SJCRH30 (cell line): ENCODE results near the gene CYP4F2. TPM values are rescaled to one million over a fixed set of nuclear protein-coding genes. Genes with fewer than 3 reads are reported as not detected.
"Not testable (repeated sequence)": the region's sequence is repeated elsewhere in the genome, so short reads cannot be mapped to it uniquely, and the experiment has no call there.

ENCODE experiments used
- DNase-seq, 2 experiments: peaks; one replicate each; pipeline ENCODE4 v3.0.0-alpha.2; 2015 to 2020
- H3K27ac ChIP-seq: fragments of 250-450 bp; sonication (Bioruptor Pico); 2 replicates; pipeline ENCODE4 v1.5.1; 2020; ENCODE audit warnings: mild to moderate bottlenecking, moderate library complexity
- H3K27me3 ChIP-seq: fragments of 250-450 bp; sonication (Bioruptor Pico); 2 replicates; pipeline ENCODE4 v1.5.1; 2020; ENCODE audit warnings: mild to moderate bottlenecking, moderate library complexity
- H3K36me3 ChIP-seq: fragments of 250-450 bp; sonication (Bioruptor Pico); 2 replicates; pipeline ENCODE4 v1.5.1; 2020; ENCODE audit warnings: mild to moderate bottlenecking, moderate library complexity
- H3K4me1 ChIP-seq: fragments of 250-450 bp; sonication (Bioruptor Pico); 2 replicates; pipeline ENCODE4 v1.5.1; 2020; ENCODE audit warnings: mild to moderate bottlenecking, moderate library complexity
- H3K4me3 ChIP-seq: fragments of 250-450 bp; sonication (Bioruptor Pico); 2 replicates; pipeline ENCODE4 v1.5.1; 2020; ENCODE audit warnings: mild to moderate bottlenecking, moderate library complexity
- H3K9me3 ChIP-seq: fragments of 250-450 bp; sonication (Bioruptor Pico); replicated peaks from 2 replicates; pipeline ENCODE4 v1.5.1; 2020; ENCODE audit warnings: mild to moderate bottlenecking, moderate library complexity
- total RNA-seq: library from RNA; depleted of rRNA; stranded (reverse); fragments of >200 nt; shearing (Covaris generic); gene quantifications from 2 replicates; pipeline ENCODE4 v1.2.3, GENCODE V29; 2014

Gene CYP4F2
- total RNA-seq, 1 experiment from 2014 or later, result not detected

GRCh38 chr19:15885919-15886318, 12.0 kb downstream of the CYP4F2 start:
- Histone ChIP-seq H3K9me3 (no peaks in the 10 kb centered on the region; the same call in 1 of the 2 replicates), H3K27ac (no peak overlapping the region), H3K36me3 (no peaks in the 10 kb centered on the region), H3K4me3 (no peak overlapping the region), H3K4me1 (no peaks in the 10 kb centered on the region), H3K27me3 (no peaks in the 10 kb centered on the region)
- no peak for DNase-seq

GRCh38 chr19:15885167-15885566, 12.7 kb downstream of the CYP4F2 start:
- no peaks in the 10 kb centered on the region for H3K27me3 ChIP-seq
- no peak for DNase-seq
- H3K36me3 ChIP-seq, result no peaks in the 10 kb centered on the region
- H3K4me3 ChIP-seq, result no peak overlapping the region
- H3K4me1 ChIP-seq, result no peaks in the 10 kb centered on the region
- H3K9me3 ChIP-seq, result no peaks in the 10 kb centered on the region; the same call in 1 of the 2 replicates
- H3K27ac ChIP-seq, result no peak overlapping the region

- H3K36me3 ChIP-seq, DNase-seq, H3K27me3 ChIP-seq, H3K9me3 ChIP-seq, H3K27ac ChIP-seq, H3K4me1 ChIP-seq, H3K4me3 ChIP-seq: not testable (repeated sequence)
Observed at GRCh38 chr19:15883329-15883728, 14.5 kb downstream of the CYP4F2 start.

GRCh38 chr19:15874821-15875474, 22.9 kb downstream of the CYP4F2 start:
- Histone ChIP-seq H3K27ac (no peak overlapping the region), H3K4me3 (no peak overlapping the region), H3K4me1 (no peaks in the 10 kb centered on the region), H3K36me3 (no peaks in the 10 kb centered on the region), H3K9me3 (no peaks in the 10 kb centered on the region), H3K27me3 (peaks cover 10% of the 10 kb centered on the region; the same call in 1 of the 2 replicates)
- DNase-seq, result no peak

- H3K4me1 ChIP-seq, DNase-seq, H3K36me3 ChIP-seq, H3K27ac ChIP-seq, H3K4me3 ChIP-seq, H3K9me3 ChIP-seq: not testable (repeated sequence)
- peaks cover 10% of the 10 kb centered on the region; the same call in 1 of the 2 replicates for H3K27me3 ChIP-seq
Observed at GRCh38 chr19:15873771-15874170, 24.1 kb downstream of the CYP4F2 start.

GRCh38 chr19:15871570-15871969, 26.3 kb downstream of the CYP4F2 start:
- DNase-seq, result no peak
- no peak overlapping the region for H3K4me3 ChIP-seq

GRCh38 chr19:15869873-15870272, 28.0 kb downstream of the CYP4F2 start:
- H3K4me1 ChIP-seq, result no peaks in the 10 kb centered on the region
- no peak for DNase-seq
- H3K36me3 ChIP-seq, result no peaks in the 10 kb centered on the region
- H3K27me3 ChIP-seq, result 0 out of 2 replicates have a peak, but pooled peaks cover 1% of the 10 kb centered on the region
- H3K27ac ChIP-seq, result no peak overlapping the region
- H3K9me3 ChIP-seq, result no peaks in the 10 kb centered on the region
- no peak overlapping the region for H3K4me3 ChIP-seq

More at GRCh38 chr19:15871570-15871969, 26.3 kb downstream of the CYP4F2 start:
- H3K27me3 ChIP-seq, result peaks cover 10% of the 10 kb centered on the region; the same call in 1 of the 2 replicates
- H3K9me3 ChIP-seq, result no peaks in the 10 kb centered on the region
- no peaks in the 10 kb centered on the region for H3K4me1 ChIP-seq
- no peaks in the 10 kb centered on the region for H3K36me3 ChIP-seq
- no peak overlapping the region for H3K27ac ChIP-seq

GRCh38 chr19:15869109-15869555, 28.7 kb downstream of the CYP4F2 start:
- Histone ChIP-seq H3K36me3 (no peaks in the 10 kb centered on the region), H3K9me3 (no peaks in the 10 kb centered on the region), H3K27me3 (no peaks in the 10 kb centered on the region), H3K27ac (no peak overlapping the region), H3K4me3 (no peak overlapping the region), H3K4me1 (no peaks in the 10 kb centered on the region)
- peak; percentile 29 to 69 for DNase-seq

GRCh38 chr19:15866636-15867035, 31.2 kb downstream of the CYP4F2 start:
- Histone ChIP-seq H3K4me3 (no peak overlapping the region), H3K36me3 (no peaks in the 10 kb centered on the region), H3K27me3 (no peaks in the 10 kb centered on the region; the same call in 1 of the 2 replicates), H3K27ac (no peak overlapping the region), H3K4me1 (no peaks in the 10 kb centered on the region), H3K9me3 (no peaks in the 10 kb centered on the region)
- no peak for DNase-seq

- no peak for DNase-seq
- Histone ChIP-seq H3K27me3 (no peaks in the 10 kb centered on the region; the same call in 1 of the 2 replicates), H3K27ac (no peak overlapping the region), H3K4me1 (no peaks in the 10 kb centered on the region), H3K9me3 (no peaks in the 10 kb centered on the region), H3K36me3 (no peaks in the 10 kb centered on the region), H3K4me3 (no peak overlapping the region)
Observed at GRCh38 chr19:15864824-15865223, 33.0 kb downstream of the CYP4F2 start.

- Histone ChIP-seq H3K36me3 (no peaks in the 10 kb centered on the region), H3K4me3 (no peak overlapping the region), H3K27ac (no peak overlapping the region), H3K9me3 (no peaks in the 10 kb centered on the region), H3K27me3 (no peaks in the 10 kb centered on the region; the same call in 1 of the 2 replicates), H3K4me1 (no peaks in the 10 kb centered on the region)
- no peak for DNase-seq
Observed at GRCh38 chr19:15863272-15863671, 34.6 kb downstream of the CYP4F2 start.

- Histone ChIP-seq H3K9me3 (no peaks in the 10 kb centered on the region), H3K4me3 (no peak overlapping the region)
- DNase-seq, result no peak
Observed at GRCh38 chr19:15862444-15862843, 35.4 kb downstream of the CYP4F2 start.

GRCh38 chr19:15860522-15860921, 37.4 kb downstream of the CYP4F2 start:
- no peaks in the 10 kb centered on the region for H3K4me1 ChIP-seq
- no peaks in the 10 kb centered on the region for H3K36me3 ChIP-seq
- no peak overlapping the region for H3K4me3 ChIP-seq
- H3K27me3 ChIP-seq, result no peaks in the 10 kb centered on the region; the same call in 1 of the 2 replicates
- no peaks in the 10 kb centered on the region for H3K9me3 ChIP-seq
- DNase-seq, result no peak
- H3K27ac ChIP-seq, result no peak overlapping the region

More at GRCh38 chr19:15862444-15862843, 35.4 kb downstream of the CYP4F2 start:
- Histone ChIP-seq H3K36me3 (no peaks in the 10 kb centered on the region), H3K4me1 (no peaks in the 10 kb centered on the region), H3K27me3 (no peaks in the 10 kb centered on the region; the same call in 1 of the 2 replicates), H3K27ac (no peak overlapping the region)

GRCh38 chr19:15859187-15859586, 38.7 kb downstream of the CYP4F2 start:
- Histone ChIP-seq H3K4me3 (no peak overlapping the region), H3K36me3 (no peaks in the 10 kb centered on the region), H3K4me1 (no peaks in the 10 kb centered on the region), H3K9me3 (no peaks in the 10 kb centered on the region), H3K27ac (no peak overlapping the region), H3K27me3 (no peaks in the 10 kb centered on the region; the same call in 1 of the 2 replicates)
- DNase-seq, result no peak

- Histone ChIP-seq H3K36me3 (no peaks in the 10 kb centered on the region), H3K4me1 (no peaks in the 10 kb centered on the region), H3K9me3 (no peaks in the 10 kb centered on the region), H3K27me3 (peaks cover 3% of the 10 kb centered on the region; the same call in 1 of the 2 replicates), H3K27ac (no peak overlapping the region), H3K4me3 (no peak overlapping the region)
- DNase-seq, result no peak
Observed at GRCh38 chr19:15850385-15850784, 47.5 kb downstream of the CYP4F2 start.

- Histone ChIP-seq H3K36me3 (no peaks in the 10 kb centered on the region), H3K27me3 (0 out of 2 replicates have a peak, but pooled peaks cover 3% of the 10 kb centered on the region), H3K4me1 (no peaks in the 10 kb centered on the region), H3K4me3 (no peak overlapping the region), H3K9me3 (no peaks in the 10 kb centered on the region), H3K27ac (no peak overlapping the region)
- DNase-seq, result no peak
Observed at GRCh38 chr19:15846923-15847322, 51.0 kb downstream of the CYP4F2 start.
